ENCODE data around the gene NTN1. TPM values are rescaled to one million over a fixed set of nuclear protein-coding genes. Genes with fewer than 3 reads are reported as not detected.

The NTN1 gene
- total RNA-seq, 4 donors from 2014 or later = 3.6 to 20.6 (median 7.2) TPM

DNA sequence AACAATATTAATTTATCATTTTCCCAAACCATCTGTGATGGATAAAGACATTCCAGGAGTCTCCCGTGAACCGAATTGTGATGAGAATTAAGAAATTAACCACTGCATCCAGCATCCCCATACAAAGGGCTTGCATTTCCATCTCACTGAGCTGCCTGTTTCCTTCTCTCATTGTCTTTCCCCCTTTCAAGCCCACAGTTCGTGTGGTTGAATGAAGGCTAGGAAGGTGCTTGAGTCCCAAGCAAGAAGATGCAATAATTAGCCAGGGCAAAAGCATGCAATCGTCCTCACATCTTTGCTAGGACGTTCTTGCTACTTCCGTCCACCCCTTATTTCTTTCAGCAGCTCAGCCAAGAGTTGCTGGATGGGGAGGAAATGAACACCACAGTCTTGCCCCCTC lies 146.1 kb downstream of the NTN1 start:
- Histone ChIP-seq H3K27me3 (no peaks in the 10 kb centered on the region), H3K27ac (no peak overlapping the region), H3K36me3 (no peaks in the 10 kb centered on the region), H3K4me3 (no peak overlapping the region), H3K4me1 (peaks cover 0 to 4% (median 0%) of the 10 kb centered on the region in 4 donors), H3K9me3 (no peaks in the 10 kb centered on the region)
- intact Hi-C loops (cut with DNase I; ENCODE audit: low total_unique reads) (no loop called here), in situ Hi-C loops (cut with MboI; ENCODE audit: low pct_ligation_motif_present in 1 of 4, low pct_unique_long_range_greater_than_20kb in 1 of 4, low sequenced_read_pairs in 3 of 4) (no loop called here)
- no peak for TF ChIP-seq EP300 (IDR thresholded peaks at IDR 0.05; ENCODE audit: low read depth)
- no peak for TF ChIP-seq POLR2A (IDR thresholded peaks at IDR 0.05)
- WGBS, 2 donors (ENCODE audit: low coverage in 1 of 2) = 88 to 91% methylated on average over 6 of the region's 6 CpGs
- no peak for DNase-seq

- no peak for DNase-seq
- Histone ChIP-seq H3K4me1 (peaks cover 0 to 4% (median 0%) of the 10 kb centered on the region in 4 donors), H3K27me3 (no peaks in the 10 kb centered on the region), H3K4me3 (no peak overlapping the region), H3K9me3 (no peaks in the 10 kb centered on the region), H3K36me3 (no peaks in the 10 kb centered on the region), H3K27ac (no peak overlapping the region)
- intact Hi-C loops (cut with DNase I; ENCODE audit: low total_unique reads) (no loop called here), in situ Hi-C loops (cut with MboI; ENCODE audit: low pct_ligation_motif_present in 1 of 4, low pct_unique_long_range_greater_than_20kb in 1 of 4, low sequenced_read_pairs in 3 of 4) (no loop called here)
- TF ChIP-seq POLR2A (IDR thresholded peaks at IDR 0.05) (no peak), CTCF (IDR thresholded peaks at IDR 0.05) (no peak)
- WGBS, 2 donors (ENCODE audit: low coverage in 1 of 2) = 90% methylated on average over 3 of the region's 3 CpGs; no CpG with 5 or more reads in 1 of the 2 donors
Measured at GRCh38 chr17:9169116-9169515, 147.8 kb downstream of the NTN1 start.

DNA sequence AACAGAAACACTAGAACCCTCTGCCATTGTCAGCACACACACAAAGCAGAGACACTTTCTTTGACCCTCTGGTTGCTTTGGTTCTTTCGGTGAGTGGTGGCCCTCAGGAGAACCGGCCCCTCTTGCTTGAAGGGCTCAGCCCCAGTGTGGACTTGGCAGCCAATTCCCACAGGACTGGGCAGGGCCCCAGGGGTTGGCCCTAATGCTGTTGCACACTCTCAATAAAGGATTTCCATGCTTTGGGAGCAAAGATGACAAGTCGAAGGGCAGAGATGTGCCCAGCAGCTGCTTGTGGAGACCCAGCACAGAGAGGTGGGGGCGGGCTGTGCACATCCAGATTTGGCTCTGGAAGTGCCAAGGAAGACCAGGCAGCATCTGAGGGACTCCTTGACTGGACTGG lies 149.0 kb downstream of the NTN1 start:
- TF ChIP-seq CTCF (IDR thresholded peaks at IDR 0.05) = no peak
- TF ChIP-seq EP300 (IDR thresholded peaks at IDR 0.05; ENCODE audit: low read depth) = no peak
- no peak for TF ChIP-seq POLR2A (IDR thresholded peaks at IDR 0.05)
- no peak for TF ChIP-seq POLR2AphosphoS5 (IDR thresholded peaks at IDR 0.05)
- Histone ChIP-seq H3K36me3 (no peaks in the 10 kb centered on the region), H3K4me1 (peaks cover 0 to 4% (median 0%) of the 10 kb centered on the region in 4 donors), H3K27ac (no peak overlapping the region), H3K4me3 (no peak overlapping the region), H3K27me3 (no peaks in the 10 kb centered on the region), H3K9me3 (no peaks in the 10 kb centered on the region)
- DNase-seq = no peak
- in situ Hi-C loops (cut with MboI; ENCODE audit: low pct_ligation_motif_present in 1 of 4, low pct_unique_long_range_greater_than_20kb in 1 of 4, low sequenced_read_pairs in 3 of 4) = no loop called here
- intact Hi-C loops (cut with DNase I; ENCODE audit: low total_unique reads) = no loop called here
- WGBS, 2 donors (ENCODE audit: low coverage in 1 of 2) = 93% methylated on average over 3 of the region's 4 CpGs; no CpG with 5 or more reads in 1 of the 2 donors

GRCh38 chr17:9170853-9171252 lies 149.5 kb downstream of the NTN1 start:
- Histone ChIP-seq H3K4me3 (no peak overlapping the region), H3K27ac (no peak overlapping the region), H3K9me3 (no peaks in the 10 kb centered on the region), H3K4me1 (peaks cover 0 to 4% (median 0%) of the 10 kb centered on the region in 4 donors), H3K27me3 (no peaks in the 10 kb centered on the region), H3K36me3 (no peaks in the 10 kb centered on the region)
- 28 to 42% methylated on average over 5 to 6 of the region's 6 CpGs for WGBS, 2 donors (ENCODE audit: low coverage in 1 of 2)
- DNase-seq = peak; percentile 28
- TF ChIP-seq CTCF (IDR thresholded peaks at IDR 0.05) (no peak), POLR2AphosphoS5 (IDR thresholded peaks at IDR 0.05) (no peak), EP300 (IDR thresholded peaks at IDR 0.05; ENCODE audit: low read depth) (no peak), POLR2A (IDR thresholded peaks at IDR 0.05) (no peak)
- intact Hi-C loops (cut with DNase I; ENCODE audit: low total_unique reads) (no loop called here), in situ Hi-C loops (cut with MboI; ENCODE audit: low pct_ligation_motif_present in 1 of 4, low pct_unique_long_range_greater_than_20kb in 1 of 4, low sequenced_read_pairs in 3 of 4) (no loop called here)

DNA sequence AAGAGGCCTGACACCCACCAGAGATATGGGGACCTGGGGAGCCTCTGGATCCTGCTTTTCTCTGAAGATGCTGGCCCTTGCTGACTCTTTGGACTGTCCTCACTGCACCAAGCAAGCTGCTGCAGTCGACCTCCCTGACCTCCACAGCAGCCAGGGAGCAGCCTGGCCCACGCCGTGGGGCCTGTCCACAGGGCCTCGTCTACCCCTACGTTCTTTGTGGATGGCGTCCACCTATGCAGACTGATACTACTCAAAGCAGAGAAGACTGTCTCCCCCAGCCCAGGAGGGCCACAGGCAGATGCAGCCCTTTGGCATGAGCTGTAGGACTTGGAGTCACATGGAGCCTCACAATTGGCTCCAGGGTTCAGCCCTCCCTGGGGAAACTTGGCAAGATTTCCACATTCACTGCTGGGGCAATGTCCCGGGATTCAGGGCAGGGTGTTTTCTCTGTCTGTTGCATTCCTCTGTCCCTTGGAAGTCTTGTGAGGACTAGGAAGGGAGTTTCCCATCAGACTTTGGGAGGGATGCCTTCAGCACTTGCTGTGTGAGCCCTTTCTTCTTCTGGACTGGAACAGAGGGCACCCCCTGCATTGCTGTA lies 152.2 kb downstream of the NTN1 start:
- Histone ChIP-seq H3K4me1 (peaks cover 0 to 7% (median 0%) of the 10 kb centered on the region in 4 donors), H3K27me3 (no peaks in the 10 kb centered on the region), H3K4me3 (no peak overlapping the region), H3K9me3 (no peaks in the 10 kb centered on the region), H3K27ac (no peak overlapping the region), H3K36me3 (no peaks in the 10 kb centered on the region)
- 76% methylated on average over 7 of the region's 7 CpGs; no CpG with 5 or more reads in 1 of the 2 donors for WGBS, 2 donors (ENCODE audit: low coverage in 1 of 2)
- intact Hi-C loops (cut with DNase I; ENCODE audit: low total_unique reads) (no loop called here), in situ Hi-C loops (cut with MboI; ENCODE audit: low pct_ligation_motif_present in 1 of 4, low pct_unique_long_range_greater_than_20kb in 1 of 4, low sequenced_read_pairs in 3 of 4) (no loop called here)
- TF ChIP-seq CTCF (IDR thresholded peaks at IDR 0.05) (no peak), EP300 (IDR thresholded peaks at IDR 0.05; ENCODE audit: low read depth) (no peak), POLR2AphosphoS5 (IDR thresholded peaks at IDR 0.05) (no peak), POLR2A (IDR thresholded peaks at IDR 0.05) (no peak)
- DNase-seq = no peak
